Lung (tissue), 12 donors: ENCODE data around the gene PKNOX1. TPM values are rescaled to one million over a fixed set of nuclear protein-coding genes. Genes with fewer than 3 reads are reported as not detected.
"Not testable (repeated sequence)": the region's sequence is repeated elsewhere in the genome, so short reads cannot be mapped to it uniquely, and the experiment has no call there.

Experiments
- ATAC-seq: fragments of 200-7000 bp; cut with Tn5 transposase; one replicate; pipeline ENCODE4 v1.9.1; 2020; ENCODE audit warnings: moderate number of reproducible peaks; ENCODE audit not compliant: insufficient read depth, low FRiP score
- DNase-seq, 3 donors: peaks; one replicate each; pipeline ENCODE4 v3.0.0-alpha.2; 2013 to 2017
- H3K27ac ChIP-seq, 2 donors: one replicate each; pipeline ENCODE4 v1.5.1; 2013; ENCODE audit warnings: mild to moderate bottlenecking in 2 of 2, moderate library complexity in 2 of 2, control low read depth in 1 of 2, inconsistent platforms in 1 of 2, low read depth in 1 of 2, low read length in 1 of 2
- H3K27me3 ChIP-seq, 3 donors: one replicate each; pipeline ENCODE4 v1.5.1; 2013; ENCODE audit warnings: low read length in 2 of 3; ENCODE audit not compliant: control insufficient read depth in 3 of 3, insufficient read depth in 3 of 3
- H3K36me3 ChIP-seq, 4 donors: one replicate each; pipeline ENCODE4 v1.5.1; 2013; ENCODE audit warnings: low read length in 4 of 4, mild to moderate bottlenecking in 1 of 4, moderate library complexity in 1 of 4; ENCODE audit not compliant: control insufficient read depth in 4 of 4, insufficient read depth in 4 of 4
- H3K4me1 ChIP-seq, 5 donors: one replicate each; pipeline ENCODE4 v1.5.1; 2013; ENCODE audit warnings: low read length in 5 of 5, mild to moderate bottlenecking in 2 of 5, moderate library complexity in 1 of 5; ENCODE audit not compliant: control insufficient read depth in 5 of 5, insufficient read depth in 5 of 5
- H3K4me3 ChIP-seq: one replicate; pipeline ENCODE4 v1.5.1; 2013; ENCODE audit warnings: mild to moderate bottlenecking, control low read depth, moderate library complexity
- H3K9ac ChIP-seq, 2 donors: one replicate each; pipeline ENCODE4 v1.5.1; 2013; ENCODE audit warnings: low read length in 2 of 2, control low read depth in 1 of 2; ENCODE audit not compliant: insufficient read depth in 1 of 2
- H3K9me3 ChIP-seq, 4 donors: one replicate each; pipeline ENCODE4 v1.5.1; 2013; ENCODE audit warnings: low read length in 3 of 4, mild to moderate bottlenecking in 1 of 4, moderate library complexity in 1 of 4; ENCODE audit not compliant: control insufficient read depth in 4 of 4, insufficient read depth in 3 of 4
- CTCF ChIP-seq: IDR thresholded peaks from 2 replicates; pipeline ENCODE4 v1.5.1; 2012; ENCODE audit warnings: mild to moderate bottlenecking; ENCODE audit errors: control extremely low read depth, extremely low read depth
- WGBS, 2 donors: extraction: QIAGEN DNeasy Blood & Tissue Kit; methylation state at CpG; one replicate each; pipeline ENCODE4 v1.1.7; 2013; 5-methylcytosine and 5-hydroxymethylcytosine counted together
- polyA plus RNA-seq, 2 donors: library from polyadenylated mRNA; stranded (reverse); fragments of 200-250 nt; gene quantifications; one replicate each; pipeline ENCODE4 v1.2.1, GENCODE V29; 2013
- total RNA-seq, 2 donors: library from RNA; depleted of rRNA in 1 of 2; stranded (reverse); fragments of >200 nt in 1 of 2; gene quantifications; one replicate each; pipeline ENCODE4 v1.2.1, GENCODE V29; 2014 to 2021
- donor health status: control.
- donor health status: control.
- donor health status: Bipolar disorder and iron deficiency.
- donor health status: healthy.
- donor health status: DM: yes; HTN: yes; CAD: no.

The PKNOX1 gene
- total and polyA plus RNA-seq, 4 donors: 9.6 to 40.4 (median 14.2) TPM

GRCh38 chr21:42991992-42992740 lies 17.8 kb downstream of the PKNOX1 start:
- Histone ChIP-seq H3K4me3 (no peak overlapping the region), H3K36me3 (no peaks in the 10 kb centered on the region), H3K9ac (peak overlapping the region in 1 of 2 donors; percentile 15), H3K4me1 (peaks cover 3 to 26% (median 11%) of the 10 kb centered on the region in 5 donors), H3K9me3 (no peaks in the 10 kb centered on the region), H3K27ac (peak overlapping the region; percentile 74 to 80), H3K27me3 (no peaks in the 10 kb centered on the region)
- DNase-seq (peak; percentile 95 to 98 (median 97)), ATAC-seq (no peak)
- WGBS, 2 donors: 56 to 64% methylated on average over 16 of the region's 16 CpGs
- TF ChIP-seq CTCF: no peak

- Histone ChIP-seq H3K4me3 (no peak overlapping the region), H3K9ac (peak overlapping the region in 1 of 2 donors; percentile 8), H3K27me3 (no peaks in the 10 kb centered on the region), H3K27ac (peak overlapping the region; percentile 74 to 80), H3K9me3 (peaks cover 0 to 4% (median 0%) of the 10 kb centered on the region in 4 donors), H3K36me3 (no peaks in the 10 kb centered on the region), H3K4me1 (peaks cover 3 to 26% (median 11%) of the 10 kb centered on the region in 5 donors)
- 85 to 86% methylated on average over 16 of the region's 16 CpGs for WGBS, 2 donors
- peak; percentile 60 to 82 (median 73) for DNase-seq
- no peak for TF ChIP-seq CTCF
- no peak for ATAC-seq
Observed at GRCh38 chr21:42993051-42993712, 18.8 kb downstream of the PKNOX1 start.

- 78 to 86% methylated on average over 8 of the region's 8 CpGs for WGBS, 2 donors
- ATAC-seq: no peak
Observed at GRCh38 chr21:42997053-42997452, 22.7 kb downstream of the PKNOX1 start.

GRCh38 chr21:42997983-42998382 lies 23.6 kb downstream of the PKNOX1 start:
- H3K36me3 ChIP-seq, H3K27ac ChIP-seq: not testable (repeated sequence)
- 94 to 100% methylated on average over 1 of the region's 1 CpG for WGBS, 2 donors

More at GRCh38 chr21:42997053-42997452, 22.7 kb downstream of the PKNOX1 start:
- Histone ChIP-seq H3K27ac (no peak overlapping the region), H3K9ac (no peak overlapping the region), H3K4me3 (no peak overlapping the region), H3K9me3 (peaks cover 0 to 4% (median under 1%) of the 10 kb centered on the region in 4 donors), H3K4me1 (peaks cover 3 to 23% (median 11%) of the 10 kb centered on the region in 5 donors), H3K36me3 (no peaks in the 10 kb centered on the region), H3K27me3 (no peaks in the 10 kb centered on the region)
- no peak for TF ChIP-seq CTCF
- DNase-seq: peak in 1 of 3 donors; percentile 44

GRCh38 chr21:42999152-42999551 lies 24.8 kb downstream of the PKNOX1 start:
- not testable (repeated sequence) for H3K4me1 ChIP-seq, H3K27ac ChIP-seq, H3K36me3 ChIP-seq, H3K9ac ChIP-seq, DNase-seq, H3K27me3 ChIP-seq, H3K4me3 ChIP-seq, ATAC-seq, H3K9me3 ChIP-seq
- WGBS, 2 donors: 98 to 99% methylated on average over 2 of the region's 2 CpGs

More at GRCh38 chr21:42997983-42998382, 23.6 kb downstream of the PKNOX1 start:
- H3K27me3 ChIP-seq, DNase-seq, H3K9ac ChIP-seq, ATAC-seq, H3K9me3 ChIP-seq, H3K4me3 ChIP-seq: not testable (repeated sequence)
- peaks cover 0 to 13% (median 5%) of the 10 kb centered on the region in 5 donors for H3K4me1 ChIP-seq
